ENCODE data around the gene MAP1S.
"Not testable (repeated sequence)": the region's sequence is repeated elsewhere in the genome, so short reads cannot be mapped to it uniquely, and the experiment has no call there.

MAP1S gene

DNA sequence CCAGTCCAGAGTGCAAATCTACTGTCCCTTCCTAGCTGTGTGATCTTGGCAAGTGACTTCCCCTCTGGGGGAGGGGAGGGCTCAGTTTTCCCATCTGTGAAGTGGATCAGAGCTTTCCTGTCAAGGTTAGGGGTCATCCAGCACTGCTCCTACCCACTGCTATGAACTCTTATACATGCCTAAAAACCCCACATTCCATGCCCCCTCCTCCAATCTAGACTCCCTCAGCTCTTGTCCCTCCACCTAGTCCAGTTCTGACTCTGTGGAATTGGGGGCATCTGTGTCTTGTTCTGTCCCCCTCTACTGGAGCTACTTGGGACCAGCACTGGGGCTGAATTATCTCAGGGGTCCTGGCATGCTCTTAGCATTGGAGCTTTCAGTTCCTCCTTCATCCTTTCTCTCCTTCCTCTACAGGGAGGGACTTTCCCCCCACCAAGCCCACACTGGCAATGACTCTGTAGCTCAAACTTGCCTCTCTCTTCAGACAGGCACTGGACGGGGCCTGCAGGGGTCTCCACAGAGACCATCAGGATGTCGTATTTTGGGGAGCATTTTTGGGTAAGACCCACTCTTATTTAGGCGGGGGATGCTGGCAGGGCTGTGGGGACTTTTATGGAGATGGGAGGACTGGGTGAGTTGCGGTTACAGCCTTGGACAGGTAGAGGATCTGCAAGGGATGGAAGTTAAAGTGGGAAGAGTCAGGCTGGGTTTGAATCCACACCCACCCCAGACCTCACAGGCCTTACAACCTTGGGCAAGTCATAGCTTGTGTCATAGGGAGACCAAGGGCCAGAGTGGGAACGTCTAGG lies 35.6 kb downstream of the MAP1S start:
- no peak for DNase-seq (ENCODE audit: low read depth, low spot score)
- no peak overlapping the region for H3K4me3 ChIP-seq (ENCODE audit: low read length)

DNA sequence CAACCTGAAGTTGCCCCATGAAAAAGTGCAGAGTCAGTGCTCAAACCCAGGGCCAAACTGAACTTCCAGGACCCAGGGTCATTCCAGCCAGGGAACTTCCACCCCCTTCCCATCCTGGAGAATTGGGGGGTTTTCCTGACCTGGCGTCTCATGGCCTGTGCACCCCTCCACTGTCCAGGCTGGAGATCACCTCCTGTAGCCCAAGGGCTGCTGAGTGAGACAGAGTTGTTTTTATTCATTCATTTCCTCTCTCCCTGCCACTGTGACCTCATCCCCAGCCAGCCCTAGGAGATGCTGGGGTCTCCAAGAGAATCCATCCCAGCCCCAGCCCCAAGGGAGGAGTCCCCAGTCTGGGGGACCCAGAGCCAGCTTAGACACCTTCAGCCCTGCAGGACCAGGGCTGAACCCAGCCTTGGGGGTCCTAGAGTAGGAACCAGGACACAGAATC lies 36.2 kb downstream of the MAP1S start:
- no peak for DNase-seq (ENCODE audit: low read depth, low spot score)
- H3K4me3 ChIP-seq (ENCODE audit: low read length): no peak overlapping the region

DNA sequence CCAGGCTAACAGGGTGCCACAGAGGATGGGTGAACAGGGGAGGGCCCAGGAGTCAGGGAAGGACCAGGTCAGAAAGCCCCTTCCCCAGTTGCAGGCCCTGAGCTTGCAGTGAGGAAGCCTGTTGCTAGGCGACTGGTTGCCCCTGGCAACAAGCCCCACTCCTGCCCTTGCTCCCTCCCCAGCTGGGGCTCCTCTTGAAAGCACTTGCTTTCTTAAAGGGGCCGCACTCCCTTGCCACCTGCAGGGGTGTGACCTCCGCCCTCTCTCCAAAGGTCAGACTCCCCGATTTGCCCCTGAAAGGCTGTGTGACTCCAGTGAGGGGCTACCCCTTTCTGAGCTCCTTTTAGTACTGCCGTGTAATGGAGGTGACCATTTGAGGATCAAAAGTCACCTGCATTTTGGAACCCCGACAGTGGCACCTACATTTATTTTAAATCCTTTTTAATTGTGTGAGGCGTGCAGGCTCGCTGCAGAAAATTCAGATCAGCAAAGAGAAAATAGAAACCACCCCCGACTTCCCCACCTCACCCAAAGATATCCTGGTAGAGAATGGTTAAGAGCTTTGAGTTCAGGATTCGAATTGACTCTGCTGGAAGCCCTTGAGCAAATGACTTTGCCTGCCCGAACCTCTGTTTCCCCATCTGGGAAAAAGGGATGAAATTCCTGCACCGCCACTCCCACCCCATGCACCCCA lies 36.8 kb downstream of the MAP1S start:
- peak; percentile 78 for DNase-seq (ENCODE audit: low read depth, low spot score)

DNA sequence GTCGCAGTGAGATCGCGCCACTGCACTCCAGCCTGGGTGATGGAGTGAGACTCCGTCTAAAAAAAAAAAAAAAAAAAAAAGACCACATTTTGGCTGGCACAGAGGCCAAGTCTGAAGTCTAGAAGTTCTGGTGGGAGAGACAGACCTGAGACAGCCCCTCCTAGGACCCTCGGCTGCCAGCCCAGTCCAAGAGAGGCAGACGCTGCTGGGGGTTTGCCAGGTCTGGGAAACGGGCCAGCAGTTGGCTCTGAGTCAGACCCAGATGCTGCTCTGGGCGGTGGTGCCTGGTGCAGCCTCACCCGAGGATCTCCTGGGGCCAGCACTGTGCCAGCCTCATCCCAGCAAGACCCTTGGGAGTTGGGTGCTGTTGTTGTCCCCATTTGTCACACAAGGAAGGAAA lies 37.8 kb downstream of the MAP1S start:
- no peak overlapping the region for H3K4me3 ChIP-seq (ENCODE audit: low read length)
- DNase-seq (ENCODE audit: low read depth, low spot score): no peak

More for the DNA sequence above, 36.8 kb downstream of the MAP1S start:
- no peak overlapping the region for H3K4me3 ChIP-seq (ENCODE audit: low read length)

DNA sequence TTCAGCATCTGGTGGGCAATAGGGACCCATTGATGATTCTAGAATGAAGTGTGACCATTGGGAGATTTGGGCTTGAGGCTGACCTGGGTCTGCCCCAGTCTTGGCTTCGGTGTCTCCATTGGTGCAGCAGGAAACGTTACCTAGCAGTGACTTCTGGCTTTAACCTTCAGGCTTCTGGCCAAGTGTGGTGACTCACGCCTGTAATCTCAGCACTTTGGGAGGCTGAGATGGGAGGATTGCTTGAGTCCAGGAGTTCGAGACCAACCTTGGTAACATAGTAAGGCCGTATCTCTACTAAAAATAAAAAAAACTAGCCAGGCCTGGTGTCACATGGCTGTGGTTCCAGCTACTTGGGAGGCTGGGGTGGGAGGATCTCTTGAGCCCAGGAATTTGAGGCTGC lies 39.2 kb downstream of the MAP1S start:
- no peak overlapping the region for H3K4me3 ChIP-seq (ENCODE audit: low read length)
- no peak for DNase-seq (ENCODE audit: low read depth, low spot score)

DNA sequence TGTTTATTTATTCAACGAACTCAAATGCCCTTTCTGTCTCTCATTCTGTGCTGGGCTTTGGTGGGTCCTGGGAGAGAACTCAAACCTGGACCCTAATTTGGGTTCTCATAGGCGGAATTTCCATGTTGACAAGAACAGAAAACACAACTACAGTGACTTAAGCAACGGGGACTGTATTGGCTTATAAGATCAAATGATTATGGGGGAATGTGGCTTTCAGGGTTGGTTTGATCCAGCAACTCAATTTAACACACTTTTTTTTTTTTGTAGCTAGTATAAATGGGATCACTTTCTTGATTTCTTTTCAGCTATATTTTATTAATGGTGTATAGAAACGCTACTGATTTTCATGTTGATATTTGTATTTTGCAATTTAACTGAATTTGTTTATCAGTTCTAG lies 41.9 kb downstream of the MAP1S start:
- no peak overlapping the region for H3K4me3 ChIP-seq (ENCODE audit: low read length)
- DNase-seq (ENCODE audit: low read depth, low spot score): no peak

DNA sequence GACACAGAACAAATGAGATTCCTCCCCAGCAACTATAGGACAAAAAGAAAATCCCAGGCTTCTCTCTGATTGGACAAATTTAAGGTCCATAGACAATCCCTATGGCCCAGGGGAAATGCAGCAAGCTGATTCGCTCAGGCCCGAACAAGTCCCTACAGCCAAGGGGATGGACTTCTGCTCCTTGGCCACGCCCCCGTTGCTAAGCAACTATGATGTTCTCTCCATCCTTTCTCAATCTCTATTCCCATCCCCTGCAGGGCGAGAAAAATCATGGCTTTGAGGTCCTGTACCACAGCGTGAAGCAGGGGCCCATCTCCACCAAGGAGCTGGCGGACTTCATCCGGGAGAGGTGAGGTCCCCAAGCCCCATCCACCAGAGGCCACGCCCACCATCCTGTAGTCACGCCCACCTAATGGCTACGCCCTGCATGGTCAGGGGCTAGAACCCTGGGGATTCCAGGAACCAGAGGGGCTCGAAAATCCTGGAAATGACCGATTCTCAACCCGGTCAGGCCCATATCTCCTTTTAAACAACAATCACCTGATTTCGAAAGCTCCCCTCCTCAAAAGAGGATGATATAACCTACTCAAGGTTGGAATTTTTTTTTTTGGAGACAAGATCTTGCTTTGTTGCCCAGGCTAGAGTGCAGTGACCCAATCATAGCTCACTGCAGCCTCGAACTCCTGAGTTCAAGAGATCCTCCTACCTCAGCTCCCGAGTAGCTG lies 43.4 kb downstream of the MAP1S start:
- DNase-seq (ENCODE audit: low read depth, low spot score): peak; percentile 34
- no peak overlapping the region for H3K4me3 ChIP-seq (ENCODE audit: low read length)

DNA sequence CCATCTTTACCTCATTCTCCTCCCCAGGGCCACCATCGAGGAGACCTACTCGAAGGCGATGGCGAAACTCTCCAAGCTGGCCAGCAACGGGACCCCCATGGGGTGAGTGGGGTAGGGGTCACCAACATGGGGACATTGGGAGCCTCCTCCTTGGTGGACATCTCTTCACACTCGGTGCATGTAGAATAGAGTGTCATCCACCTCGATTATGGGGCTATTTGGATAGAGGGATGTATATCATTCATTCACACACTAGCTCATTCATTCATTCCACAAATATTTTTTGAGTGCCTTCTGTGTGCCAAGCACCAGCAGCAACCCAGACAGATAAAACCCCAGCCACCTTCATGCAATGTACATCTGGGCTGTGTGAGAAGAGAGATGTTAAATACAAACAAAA lies 45.1 kb downstream of the MAP1S start:
- no peak for DNase-seq (ENCODE audit: low read depth, low spot score)
- H3K4me3 ChIP-seq (ENCODE audit: low read length): no peak overlapping the region

DNA sequence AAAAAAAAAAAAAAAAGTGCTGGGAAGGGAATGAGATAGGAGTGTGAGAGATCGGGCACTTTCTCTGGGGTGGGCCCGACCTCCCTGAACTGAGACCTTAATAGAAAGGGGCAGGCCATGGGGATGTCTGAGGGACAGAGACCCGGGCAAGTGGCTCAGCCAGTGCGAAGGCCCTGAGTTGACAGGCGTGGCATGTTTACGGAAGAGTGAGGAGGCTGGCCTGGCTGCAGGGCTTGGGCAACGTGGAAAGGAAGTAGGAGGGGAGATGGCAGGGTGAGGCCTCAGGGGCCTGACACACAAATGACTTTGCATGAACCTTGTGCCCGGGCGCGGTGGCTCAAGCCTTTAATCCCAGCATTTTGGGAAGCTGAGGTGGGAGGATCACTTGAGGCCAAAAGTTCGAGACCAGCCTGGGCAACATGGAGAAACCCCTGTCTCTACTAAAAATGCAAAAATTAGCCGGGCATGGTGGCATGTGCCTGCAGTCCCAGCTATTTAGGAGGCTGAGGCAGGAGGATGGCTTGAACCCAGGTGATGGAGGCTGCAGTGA lies 45.9 kb downstream of the MAP1S start:
- no peak overlapping the region for H3K4me3 ChIP-seq (ENCODE audit: low read length)
- DNase-seq (ENCODE audit: low read depth, low spot score): no peak

DNA sequence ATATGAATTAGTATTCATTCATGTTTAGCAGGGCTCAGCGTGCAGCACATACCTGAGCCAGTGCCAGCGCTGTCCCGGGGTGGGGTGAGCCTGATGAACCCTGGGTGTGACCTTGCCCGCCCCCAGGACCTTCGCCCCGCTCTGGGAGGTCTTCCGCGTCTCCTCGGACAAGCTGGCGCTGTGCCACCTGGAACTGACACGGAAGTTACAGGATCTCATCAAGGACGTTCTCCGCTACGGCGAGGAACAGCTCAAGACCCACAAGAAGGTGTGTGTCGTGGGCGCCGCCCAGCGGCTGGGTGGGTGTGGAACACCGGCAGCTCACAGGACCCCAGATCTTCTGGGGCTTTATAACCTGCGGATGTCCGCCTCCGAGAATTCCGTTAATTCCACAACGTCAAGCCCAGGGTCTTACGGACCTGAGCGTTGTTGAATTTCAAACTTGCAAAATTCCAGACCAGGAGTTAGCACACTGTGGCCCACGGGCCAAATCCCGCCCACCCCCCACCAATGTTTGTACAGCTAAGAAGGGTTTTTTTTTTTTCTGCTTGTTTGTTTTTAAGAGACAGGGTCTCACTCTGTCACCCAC lies 47.4 kb downstream of the MAP1S start:
- H3K4me3 ChIP-seq (ENCODE audit: low read length): no peak overlapping the region

DNA sequence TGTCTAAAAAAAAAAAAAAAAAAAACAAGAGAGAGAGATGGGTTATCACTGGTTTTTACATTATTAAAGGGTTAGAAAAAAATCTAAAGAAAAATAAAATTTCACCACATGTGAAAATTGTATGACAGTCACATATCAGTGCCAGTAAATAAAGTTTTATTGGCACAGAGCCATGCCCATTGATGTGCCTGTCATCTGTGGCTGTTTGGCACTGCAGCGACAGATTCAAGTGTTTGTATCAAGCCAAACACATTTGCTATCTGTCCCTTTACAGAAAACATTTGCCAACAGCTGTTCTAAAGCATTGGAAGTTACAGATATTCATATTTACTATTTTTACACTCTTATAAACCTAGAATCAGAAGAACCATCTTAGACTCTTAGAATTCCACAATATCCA lies 48.3 kb downstream of the MAP1S start:
- no peak for DNase-seq (ENCODE audit: low read depth, low spot score)
- H3K4me3 ChIP-seq (ENCODE audit: low read length): no peak overlapping the region

More for the DNA sequence above, 47.4 kb downstream of the MAP1S start:
- no peak for DNase-seq (ENCODE audit: low read depth, low spot score)

DNA sequence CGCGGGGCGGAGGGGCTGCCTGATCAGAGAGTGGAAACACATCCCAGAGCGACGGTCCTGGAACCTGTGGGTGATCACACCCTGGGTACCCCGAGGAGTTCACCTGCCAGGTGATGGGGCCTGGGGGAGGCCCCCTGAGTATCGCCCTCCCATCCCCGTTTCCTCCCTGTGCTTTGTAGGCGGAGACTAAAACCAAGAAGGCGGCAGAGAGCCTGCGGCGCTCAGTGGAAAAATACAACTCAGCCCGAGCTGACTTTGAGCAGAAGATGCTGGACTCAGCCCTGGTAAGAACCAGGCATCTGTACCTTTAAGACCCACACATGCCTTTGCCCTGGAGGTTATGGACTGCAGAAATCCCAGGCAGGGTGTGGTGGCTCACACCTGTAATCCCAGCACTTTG lies 51.3 kb downstream of the MAP1S start:
- no peak for DNase-seq (ENCODE audit: low read depth, low spot score)
- no peak overlapping the region for H3K4me3 ChIP-seq (ENCODE audit: low read length)

DNA sequence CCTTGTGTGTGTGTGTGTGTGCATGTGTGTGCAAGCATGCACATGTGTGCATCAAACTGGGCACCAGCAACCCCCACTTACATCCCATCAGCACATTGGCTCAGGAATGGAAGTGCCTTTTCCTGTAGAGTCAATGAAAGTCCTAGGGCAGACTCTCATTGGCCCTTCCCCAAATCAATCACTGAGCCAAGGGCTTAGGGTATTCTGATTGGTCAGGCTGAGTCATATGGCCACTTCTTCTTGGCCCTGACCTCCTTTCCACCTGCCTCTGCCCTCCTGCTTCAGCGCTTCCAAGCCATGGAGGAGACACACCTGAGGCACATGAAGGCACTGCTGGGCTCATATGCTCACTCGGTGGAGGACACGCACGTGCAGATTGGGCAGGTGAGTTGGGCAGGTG lies 52.9 kb downstream of the MAP1S start:
- H3K4me3 ChIP-seq (ENCODE audit: low read length): no peak overlapping the region
- no peak for DNase-seq (ENCODE audit: low read depth, low spot score)

DNA sequence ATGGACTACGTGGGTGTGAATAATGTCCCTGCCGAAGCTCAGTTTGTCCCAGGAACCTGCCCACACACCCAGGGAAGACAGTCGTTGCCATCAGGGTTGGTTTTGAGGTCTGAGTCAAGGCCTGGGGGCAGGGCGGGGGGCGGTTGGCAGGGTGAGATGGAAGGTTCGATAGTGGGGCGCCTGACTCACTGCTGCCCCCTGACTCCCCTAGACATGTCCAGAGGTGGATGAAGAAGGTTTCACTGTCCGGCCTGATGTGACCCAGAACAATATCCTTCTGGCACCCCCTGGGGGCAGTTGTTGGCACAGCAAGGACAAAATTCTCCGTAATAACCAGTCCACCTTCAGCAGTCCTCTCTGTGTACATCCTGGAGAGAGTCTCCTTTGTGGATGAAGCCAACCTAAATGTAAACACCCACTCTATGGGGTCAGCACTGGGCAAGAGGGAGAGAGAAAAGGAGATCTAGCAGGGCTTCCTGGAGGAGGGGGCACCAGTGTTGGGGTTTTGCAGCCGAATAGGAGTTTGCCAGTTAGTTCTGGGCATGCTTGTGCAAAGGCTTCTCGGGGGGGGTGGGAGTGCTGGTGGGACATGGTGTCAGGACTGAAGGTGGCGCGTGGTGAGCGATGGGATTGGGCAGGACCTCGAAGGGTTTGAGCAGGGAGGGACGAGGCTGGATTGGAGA lies 56.1 kb downstream of the MAP1S start:
- no peak for DNase-seq (ENCODE audit: low read depth, low spot score)
- no peak overlapping the region for H3K4me3 ChIP-seq (ENCODE audit: low read length)

DNA sequence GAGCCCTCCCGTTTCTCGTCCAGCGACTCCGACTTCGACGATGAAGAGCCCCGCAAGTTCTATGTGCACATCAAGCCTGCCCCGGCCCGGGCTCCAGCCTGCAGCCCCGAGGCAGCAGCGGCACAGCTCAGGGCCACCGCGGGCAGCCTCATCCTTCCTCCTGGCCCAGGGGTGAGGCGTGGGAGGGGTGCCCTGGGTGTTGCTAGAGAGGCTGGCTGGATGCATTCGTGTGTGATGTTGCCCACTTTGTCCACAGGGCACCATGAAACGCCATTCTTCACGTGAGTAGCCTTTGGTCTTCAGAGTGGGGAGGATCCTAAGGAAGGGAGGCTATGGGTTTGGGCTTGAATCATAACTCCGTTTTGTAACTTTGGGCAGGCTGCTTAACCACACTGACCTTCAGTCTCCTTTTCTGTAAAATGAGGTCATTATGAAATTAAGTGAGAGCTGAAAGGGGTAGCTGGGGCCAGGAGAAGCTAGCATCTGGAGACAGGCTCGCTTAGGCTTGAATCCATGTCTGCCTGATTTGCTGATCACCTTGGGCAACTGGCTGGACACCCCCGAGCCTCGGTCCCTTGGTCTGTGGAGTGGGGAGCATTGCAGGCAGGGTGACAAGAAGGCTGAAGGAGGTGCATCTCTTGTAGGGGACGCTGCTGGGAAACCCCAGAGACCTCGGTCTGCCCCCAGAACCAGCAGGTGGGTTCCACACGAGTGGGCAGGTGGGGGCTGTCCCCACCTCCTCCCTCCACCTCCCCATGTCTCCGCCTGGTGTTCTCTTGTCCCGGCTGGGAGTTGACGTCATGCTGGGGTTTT lies 56.9 kb downstream of the MAP1S start:
- no peak overlapping the region for H3K4me3 ChIP-seq (ENCODE audit: low read length)
- DNase-seq (ENCODE audit: low read depth, low spot score): no peak

DNA sequence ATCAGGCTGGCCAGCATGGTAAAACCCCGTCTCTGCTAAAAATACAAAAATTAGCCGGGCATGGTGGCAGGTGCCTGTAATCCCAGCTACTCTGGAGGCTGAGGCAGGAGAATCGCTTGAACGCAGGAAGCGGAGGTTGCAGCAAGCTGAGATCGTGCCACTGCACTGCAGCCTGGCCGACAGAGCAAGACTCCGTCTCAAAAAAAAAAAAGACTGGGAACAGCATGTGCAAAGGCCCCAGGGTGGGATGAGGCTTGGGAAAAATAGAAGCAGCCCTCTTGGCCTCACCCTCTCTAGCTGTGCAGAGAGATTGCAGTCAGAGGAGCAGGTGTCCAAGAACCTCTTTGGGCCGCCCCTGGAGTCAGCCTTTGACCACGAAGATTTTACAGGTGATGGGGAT lies 58.6 kb downstream of the MAP1S start:
- not testable (repeated sequence) for DNase-seq (ENCODE audit: low read depth, low spot score); H3K4me3 ChIP-seq (ENCODE audit: low read length)

DNA sequence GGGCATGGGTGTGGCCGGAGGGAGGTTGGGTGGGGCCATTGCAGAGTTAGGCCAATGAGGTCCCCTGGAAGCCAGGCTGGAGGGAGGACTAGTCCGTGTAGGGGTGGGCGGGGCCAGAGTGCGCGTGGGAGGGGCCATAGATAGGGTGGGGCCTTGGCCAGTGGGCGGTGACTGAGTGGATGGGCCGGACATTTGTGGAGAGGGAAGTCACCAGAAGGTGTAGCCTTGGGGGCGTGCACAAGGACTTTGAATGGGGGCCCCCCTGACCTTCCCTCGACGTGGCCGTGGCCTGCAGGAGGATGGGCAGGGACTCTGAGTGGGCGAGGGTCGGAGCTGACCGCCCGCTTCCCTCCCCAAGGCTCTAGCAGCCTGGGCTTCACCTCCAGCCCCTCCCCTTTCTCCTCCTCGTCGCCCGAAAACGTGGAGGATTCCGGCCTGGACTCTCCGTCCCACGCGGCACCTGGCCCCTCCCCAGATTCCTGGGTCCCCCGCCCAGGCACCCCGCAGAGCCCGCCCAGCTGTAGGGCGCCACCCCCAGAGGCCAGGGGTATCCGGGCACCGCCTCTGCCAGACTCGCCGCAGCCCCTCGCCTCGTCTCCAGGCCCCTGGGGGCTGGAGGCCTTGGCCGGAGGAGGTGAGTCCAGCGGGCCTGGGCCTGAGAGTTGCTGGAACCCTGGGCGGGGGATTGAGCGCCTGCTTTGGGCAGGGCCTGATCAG lies 59.1 kb downstream of the MAP1S start:
- DNase-seq (ENCODE audit: low read depth, low spot score): no peak
- no peak overlapping the region for H3K4me3 ChIP-seq (ENCODE audit: low read length)

Measured in Jurkat, Clone E6-1 (cell line).